K562 (cell line): ENCODE results near the gene KRT36. TPM values are rescaled to one million over a fixed set of nuclear protein-coding genes. Genes with fewer than 3 reads are reported as not detected.

Experiments used
- ARID2 ChIP-seq: fragments of 450-650 bp; IDR thresholded peaks from 2 replicates; pipeline ENCODE4 v1.6.1; 2017; ENCODE audit warnings: antibody characterized with exemption, mild to moderate bottlenecking
- CHD4 ChIP-seq: fragments of 200-600 bp; sonication (generic); IDR thresholded peaks from 3 replicates; pipeline ENCODE4 v1.6.1; 2012; ENCODE audit warnings: low read depth, mild to moderate bottlenecking, mixed read lengths, low read length, inconsistent platforms; ENCODE audit not compliant: insufficient read depth, insufficient replicate concordance, poor library complexity, severe bottlenecking
- DDX20 ChIP-seq: fragments of 450-650 bp; IDR thresholded peaks from 2 replicates; pipeline ENCODE4 v1.6.1; 2016; ENCODE audit warnings: missing genetic modification characterization, low read depth, mild to moderate bottlenecking, missing compliant biosample characterization, moderate library complexity
- ELF2 ChIP-seq: fragments of 250-450 bp; sonication (Bioruptor Pico); IDR thresholded peaks from 2 replicates; pipeline ENCODE4 v1.5.0; 2021; ENCODE audit warnings: mild to moderate bottlenecking
- JUNB ChIP-seq: fragments of 450-650 bp; formaldehyde crosslinking; conservative IDR thresholded peaks from 2 replicates; pipeline ENCODE4 v1.4.0; 2020; ENCODE audit warnings: mild to moderate bottlenecking
- MAFK ChIP-seq: IDR thresholded peaks from 2 replicates; pipeline ENCODE4 v1.6.1; 2011; ENCODE audit warnings: low read length, improper control_type of control experiment
- MBD2 ChIP-seq: sonication (generic); IDR thresholded peaks from 2 replicates; pipeline ENCODE4 v1.6.1; 2016; ENCODE audit warnings: low read depth, borderline replicate concordance
- MLLT1 ChIP-seq, 2 experiments: fragments of 450-650 bp; IDR thresholded peaks; 2 replicates each; pipeline ENCODE4 v1.6.1; 2016
- OTX1 ChIP-seq: fragments of 450-650 bp; formaldehyde crosslinking; IDR thresholded peaks from 2 replicates; pipeline ENCODE4 v1.4.0; 2022; ENCODE audit warnings: mild to moderate bottlenecking
- PHF20 ChIP-seq: fragments of 450-650 bp; IDR thresholded peaks from 2 replicates; pipeline ENCODE4 v1.6.1; 2018; ENCODE audit not compliant: partially characterized antibody
- PTRF ChIP-seq: fragments of 450-650 bp; IDR thresholded peaks from 2 replicates; pipeline ENCODE4 v1.6.1; 2016; ENCODE audit warnings: mild to moderate bottlenecking, missing genetic modification characterization, missing compliant biosample characterization
- PTTG1 ChIP-seq: fragments of 450-650 bp; IDR thresholded peaks from 2 replicates; pipeline ENCODE4 v1.6.1; 2016; ENCODE audit warnings: low read depth, mild to moderate bottlenecking, missing genetic modification characterization, missing compliant biosample characterization
- TEAD4 ChIP-seq, 2 experiments: sonication (generic) in 1 of 2; formaldehyde crosslinking in 1 of 2; IDR thresholded peaks; 2 replicates each; pipeline versions ENCODE4 v1.6.1 to v1.8.0; 2012 to 2022; ENCODE audit warnings: borderline replicate concordance in 1 of 2, inconsistent platforms in 1 of 2, low read length in 1 of 2, mild to moderate bottlenecking in 1 of 2, missing genetic modification reagents in 1 of 2
- USF2 ChIP-seq: sonication (generic); formaldehyde crosslinking; IDR thresholded peaks from 2 replicates; pipeline ENCODE4 v1.5.0; 2020; ENCODE audit warnings: missing genetic modification reagents
- ZEB2 ChIP-seq: fragments of 450-650 bp; IDR thresholded peaks from 2 replicates; pipeline ENCODE4 v1.6.1; 2016
- ZNF282 ChIP-seq: sonication (generic); formaldehyde crosslinking; IDR thresholded peaks from 2 replicates; pipeline ENCODE4 v1.8.1; 2023; ENCODE audit warnings: missing genetic modification reagents
- ZNF644 ChIP-seq: fragments of 200-800 bp; sonication (Bioruptor generic); IDR thresholded peaks from 2 replicates; pipeline ENCODE4 v1.6.1; 2016; ENCODE audit warnings: low read depth, missing genetic modification characterization, missing compliant biosample characterization
- polyA plus RNA-seq, 8 experiments: library from polyadenylated mRNA; depleted of rRNA in 4 of 8; stranded (reverse) in 5 of 8; unstranded in 3 of 8; fragments of >200 nt; fragmentation: Nextera tagmentation in 2 of 8; fragmentation: Illumina TruSeq in 1 of 8; extraction: Ambion mirVana in 2 of 8; extraction: Trizol in 1 of 8; gene quantifications; 2 replicates each; pipeline versions ENCODE4 v1.2.1 to v1.2.3, GENCODE V29; 2011 to 2014; ENCODE audit warnings: inconsistent platforms in 1 of 8, missing spikeins in 1 of 8
- total RNA-seq, 7 experiments: library from RNA; depleted of rRNA in 6 of 7; stranded (reverse); fragments of >200 nt in 6 of 7; fragmentation: Illumina TruSeq in 2 of 7; extraction: Trizol in 2 of 7; gene quantifications; 2 replicates each; pipeline versions ENCODE4 v1.2.1 to v1.2.3, GENCODE V29; 2011 to 2021; ENCODE audit warnings: low replicate concordance in 1 of 7
- TF ChIP-seq, protein P1 (sequence below): sonication (generic); formaldehyde crosslinking; IDR thresholded peaks from 2 replicates; pipeline ENCODE4 v1.8.0; 2023; ENCODE audit warnings: mild to moderate bottlenecking, missing genetic modification reagents
- TF ChIP-seq, protein P2 (sequence below): fragments of 250-450 bp; sonication (Bioruptor Pico); IDR thresholded peaks from 2 replicates; pipeline ENCODE4 v1.5.0; 2021

Gene KRT36
- total and polyA plus RNA-seq, 9 of the 15 experiments (the other 6 are each of a cell fraction or from before 2014, with no cell fraction given) = 0.04 TPM; not detected in 8

DNA sequence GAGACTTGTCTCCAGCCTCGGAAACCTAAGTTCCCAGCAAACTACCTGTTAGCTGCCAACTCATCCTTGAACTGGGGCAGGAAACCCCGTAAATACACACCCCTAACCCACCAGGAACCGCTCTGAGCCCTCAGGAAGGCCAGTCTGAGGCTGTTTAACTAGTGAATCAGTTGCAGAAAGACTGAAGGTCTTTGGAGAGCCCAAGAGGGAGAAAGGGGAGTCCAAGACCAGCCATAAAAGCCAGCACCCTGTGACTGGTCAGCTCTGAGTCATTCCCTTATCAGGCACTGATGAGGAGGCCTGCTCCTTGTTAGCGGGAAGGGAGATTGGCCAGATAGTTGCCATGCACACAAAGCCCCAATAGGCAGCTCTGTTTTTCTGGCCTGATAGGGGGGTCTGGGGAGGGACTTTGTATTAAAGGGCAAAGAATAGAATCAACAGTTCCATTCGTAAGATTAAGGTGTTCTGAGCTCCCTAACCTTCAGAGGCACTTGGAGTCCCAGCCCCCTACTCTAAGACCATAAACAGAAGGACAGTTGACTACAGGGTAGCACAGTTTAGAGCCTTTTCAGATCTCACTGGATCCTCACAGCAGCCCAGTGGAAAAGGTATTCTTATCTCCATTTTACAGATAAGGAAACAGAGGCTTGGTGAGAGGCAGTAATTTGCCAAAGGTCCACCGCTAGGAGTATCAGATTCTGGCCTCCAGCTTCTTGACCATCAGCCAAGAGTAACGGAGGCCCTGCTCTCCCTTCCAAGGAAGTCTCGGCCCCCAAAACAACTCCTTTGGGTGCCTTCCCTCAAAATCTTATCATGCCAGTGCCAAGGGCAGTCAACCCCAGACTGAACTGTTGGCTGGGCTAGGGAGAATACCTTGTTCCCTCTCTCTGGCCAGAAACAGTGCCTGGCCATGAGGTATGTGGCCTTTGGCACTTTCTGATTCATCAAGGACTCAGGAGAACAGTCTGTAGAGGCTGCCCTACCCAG is 40.6 kb upstream of the KRT36 start (continued):
- TF ChIP-seq PTRF (tag) = no peak
- TF ChIP-seq MLLT1 (IDR thresholded peaks at IDR 0.05) = peak in 1 of 2 experiments; percentile 11; a peak in 1 of 4 replicates
- 0 out of 2 replicates have a peak, but pooled peaks have one; percentile 17 for TF ChIP-seq PTTG1 (tag)
- TF ChIP-seq ARID2 = no peak
- no peak for TF ChIP-seq ELF2 (CRISPR knock-in tag)
- TF ChIP-seq OTX1 (CRISPR knock-in tag) = peak; percentile 46; the same call in 1 of the 2 replicates
- TF ChIP-seq MAFK = peak; percentile 43; the same call in 1 of the 2 replicates
- peak; percentile 52 for TF ChIP-seq ZEB2
- TF ChIP-seq ZNF282 (CRISPR knock-in tag) = no peak
- TF ChIP-seq MBD2 = peak; percentile 79; the same call in 1 of the 2 replicates
- no peak for TF ChIP-seq USF2
- TF ChIP-seq CHD4 = peak; percentile 42
- TF ChIP-seq TEAD4 (IDR thresholded peaks at IDR 0.05; ENCODE audit: low read length) = peak; percentile 66; the same call in 1 of the 2 replicates
- TF ChIP-seq TEAD4 (CRISPR knock-in tag; IDR thresholded peaks at IDR 0.05; ENCODE audit: borderline replicate concordance) = no peak
- TF ChIP-seq, protein P1, sequence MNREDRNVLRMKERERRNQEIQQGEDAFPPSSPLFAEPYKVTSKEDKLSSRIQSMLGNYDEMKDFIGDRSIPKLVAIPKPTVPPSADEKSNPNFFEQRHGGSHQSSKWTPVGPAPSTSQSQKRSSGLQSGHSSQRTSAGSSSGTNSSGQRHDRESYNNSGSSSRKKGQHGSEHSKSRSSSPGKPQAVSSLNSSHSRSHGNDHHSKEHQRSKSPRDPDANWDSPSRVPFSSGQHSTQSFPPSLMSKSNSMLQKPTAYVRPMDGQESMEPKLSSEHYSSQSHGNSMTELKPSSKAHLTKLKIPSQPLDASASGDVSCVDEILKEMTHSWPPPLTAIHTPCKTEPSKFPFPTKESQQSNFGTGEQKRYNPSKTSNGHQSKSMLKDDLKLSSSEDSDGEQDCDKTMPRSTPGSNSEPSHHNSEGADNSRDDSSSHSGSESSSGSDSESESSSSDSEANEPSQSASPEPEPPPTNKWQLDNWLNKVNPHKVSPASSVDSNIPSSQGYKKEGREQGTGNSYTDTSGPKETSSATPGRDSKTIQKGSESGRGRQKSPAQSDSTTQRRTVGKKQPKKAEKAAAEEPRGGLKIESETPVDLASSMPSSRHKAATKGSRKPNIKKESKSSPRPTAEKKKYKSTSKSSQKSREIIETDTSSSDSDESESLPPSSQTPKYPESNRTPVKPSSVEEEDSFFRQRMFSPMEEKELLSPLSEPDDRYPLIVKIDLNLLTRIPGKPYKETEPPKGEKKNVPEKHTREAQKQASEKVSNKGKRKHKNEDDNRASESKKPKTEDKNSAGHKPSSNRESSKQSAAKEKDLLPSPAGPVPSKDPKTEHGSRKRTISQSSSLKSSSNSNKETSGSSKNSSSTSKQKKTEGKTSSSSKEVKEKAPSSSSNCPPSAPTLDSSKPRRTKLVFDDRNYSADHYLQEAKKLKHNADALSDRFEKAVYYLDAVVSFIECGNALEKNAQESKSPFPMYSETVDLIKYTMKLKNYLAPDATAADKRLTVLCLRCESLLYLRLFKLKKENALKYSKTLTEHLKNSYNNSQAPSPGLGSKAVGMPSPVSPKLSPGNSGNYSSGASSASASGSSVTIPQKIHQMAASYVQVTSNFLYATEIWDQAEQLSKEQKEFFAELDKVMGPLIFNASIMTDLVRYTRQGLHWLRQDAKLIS (CRISPR knock-in tag) = no peak
- TF ChIP-seq PHF20 = no peak
- TF ChIP-seq DDX20 (tag) = no peak
- TF ChIP-seq, protein P2, sequence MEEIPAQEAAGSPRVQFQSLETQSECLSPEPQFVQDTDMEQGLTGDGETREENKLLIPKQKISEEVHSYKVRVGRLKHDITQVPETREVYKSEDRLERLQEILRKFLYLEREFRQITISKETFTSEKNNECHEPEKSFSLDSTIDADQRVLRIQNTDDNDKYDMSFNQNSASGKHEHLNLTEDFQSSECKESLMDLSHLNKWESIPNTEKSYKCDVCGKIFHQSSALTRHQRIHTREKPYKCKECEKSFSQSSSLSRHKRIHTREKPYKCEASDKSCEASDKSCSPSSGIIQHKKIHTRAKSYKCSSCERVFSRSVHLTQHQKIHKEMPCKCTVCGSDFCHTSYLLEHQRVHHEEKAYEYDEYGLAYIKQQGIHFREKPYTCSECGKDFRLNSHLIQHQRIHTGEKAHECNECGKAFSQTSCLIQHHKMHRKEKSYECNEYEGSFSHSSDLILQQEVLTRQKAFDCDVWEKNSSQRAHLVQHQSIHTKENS = no peak
- peak; percentile 65; the same call in 1 of the 2 replicates for TF ChIP-seq JUNB (CRISPR knock-in tag)
- TF ChIP-seq ZNF644 = peak; percentile 56; the same call in 1 of the 2 replicates
